Measurements from ENCODE around the gene KCND3. TPM values are rescaled to one million over a fixed set of nuclear protein-coding genes. Genes with fewer than 3 reads are reported as not detected.

The KCND3 gene
- total and polyA plus RNA-seq, 8 donors, result 0.87 to 15.8 (median 4.5) TPM

DNA sequence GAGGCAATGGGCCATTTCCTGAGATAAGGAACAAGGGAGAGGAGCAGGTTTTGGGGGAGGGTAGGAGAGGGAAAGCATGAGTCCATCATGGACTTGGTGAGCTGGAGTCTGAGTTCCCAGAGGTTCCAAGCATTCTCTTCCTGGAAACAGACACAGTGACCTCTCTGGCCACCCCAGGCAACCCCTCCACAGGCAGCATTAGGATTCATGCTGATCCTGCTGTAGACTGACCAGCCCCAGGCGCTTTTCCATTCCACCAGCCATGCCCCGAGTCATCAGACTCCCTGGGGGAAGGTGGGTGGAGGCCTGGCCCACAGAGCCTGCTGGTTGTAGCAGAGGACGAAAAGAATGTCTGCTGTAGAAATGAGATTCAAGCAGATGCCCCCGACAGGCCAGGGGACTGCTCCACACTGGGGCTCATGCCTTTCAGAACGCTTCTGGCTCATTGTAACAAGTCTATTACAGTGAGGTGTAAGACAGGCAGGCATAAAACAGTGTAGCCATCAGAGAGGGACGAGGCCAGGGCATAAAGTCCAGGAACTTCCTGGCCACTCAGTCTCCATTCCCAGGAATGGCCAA is 52.2 kb downstream of the KCND3 start:
- Histone ChIP-seq H3K9me3 (no peaks in the 10 kb centered on the region), H3K4me3 (no peak overlapping the region), H3K27me3 (no peaks in the 10 kb centered on the region), H3K27ac (no peak overlapping the region), H3K36me3 (no peaks in the 10 kb centered on the region), H3K4me1 (no peaks in the 10 kb centered on the region)
- 47 to 76% (median 60%) methylated on average over 4 to 6 of the region's 6 CpGs for WGBS, 5 donors
- intact Hi-C loops (cut with DNase I; ENCODE audit: low total_unique reads), result no loop called here
- DNase-seq, result no peak
- TF ChIP-seq POLR2AphosphoS5 (IDR thresholded peaks at IDR 0.05) (no peak), POLR2A (IDR thresholded peaks at IDR 0.05) (no peak), EP300 (IDR thresholded peaks at IDR 0.05) (no peak)
- TF ChIP-seq, protein P1, sequence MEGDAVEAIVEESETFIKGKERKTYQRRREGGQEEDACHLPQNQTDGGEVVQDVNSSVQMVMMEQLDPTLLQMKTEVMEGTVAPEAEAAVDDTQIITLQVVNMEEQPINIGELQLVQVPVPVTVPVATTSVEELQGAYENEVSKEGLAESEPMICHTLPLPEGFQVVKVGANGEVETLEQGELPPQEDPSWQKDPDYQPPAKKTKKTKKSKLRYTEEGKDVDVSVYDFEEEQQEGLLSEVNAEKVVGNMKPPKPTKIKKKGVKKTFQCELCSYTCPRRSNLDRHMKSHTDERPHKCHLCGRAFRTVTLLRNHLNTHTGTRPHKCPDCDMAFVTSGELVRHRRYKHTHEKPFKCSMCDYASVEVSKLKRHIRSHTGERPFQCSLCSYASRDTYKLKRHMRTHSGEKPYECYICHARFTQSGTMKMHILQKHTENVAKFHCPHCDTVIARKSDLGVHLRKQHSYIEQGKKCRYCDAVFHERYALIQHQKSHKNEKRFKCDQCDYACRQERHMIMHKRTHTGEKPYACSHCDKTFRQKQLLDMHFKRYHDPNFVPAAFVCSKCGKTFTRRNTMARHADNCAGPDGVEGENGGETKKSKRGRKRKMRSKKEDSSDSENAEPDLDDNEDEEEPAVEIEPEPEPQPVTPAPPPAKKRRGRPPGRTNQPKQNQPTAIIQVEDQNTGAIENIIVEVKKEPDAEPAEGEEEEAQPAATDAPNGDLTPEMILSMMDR (IDR thresholded peaks at IDR 0.05), result no peak

DNA sequence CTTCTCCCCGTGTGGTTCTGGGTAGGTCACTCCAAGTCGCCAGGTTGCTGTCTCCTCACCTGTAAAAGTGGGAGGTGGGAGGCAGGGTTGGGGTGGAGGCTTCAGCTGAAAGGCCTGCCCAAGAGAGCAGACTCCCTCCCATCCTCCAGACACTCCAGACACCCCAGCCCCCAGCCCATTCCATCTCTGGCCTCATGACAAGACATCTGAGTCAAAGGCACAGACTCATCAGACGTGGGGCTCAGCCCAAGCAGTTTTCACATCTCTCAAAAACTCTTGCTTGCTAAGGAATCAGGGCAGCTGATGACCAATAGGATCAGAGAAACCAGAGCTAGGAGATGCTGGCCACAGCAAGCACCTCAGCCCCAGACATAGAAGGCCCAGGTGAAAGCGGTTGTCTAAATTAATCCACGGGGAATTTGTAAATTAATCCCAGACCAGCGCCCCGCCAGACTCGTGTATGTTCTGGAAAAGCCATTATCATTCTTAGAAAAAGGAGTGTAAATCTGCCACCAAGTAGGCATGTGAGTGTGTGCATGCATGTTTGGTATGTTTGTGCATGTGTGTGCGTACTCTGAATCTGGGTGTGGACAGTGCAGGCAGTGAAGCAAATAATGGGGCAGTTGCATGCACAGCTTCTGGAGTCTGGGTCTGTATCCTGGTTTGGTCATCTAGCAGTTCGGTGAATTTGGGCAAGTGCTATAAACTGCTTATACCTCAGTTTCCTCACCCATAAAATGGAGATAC is 55.2 kb downstream of the KCND3 start:
- Histone ChIP-seq H3K9me3 (no peaks in the 10 kb centered on the region), H3K36me3 (no peaks in the 10 kb centered on the region), H3K4me3 (no peak overlapping the region), H3K27ac (no peak overlapping the region), H3K4me1 (no peaks in the 10 kb centered on the region), H3K27me3 (no peaks in the 10 kb centered on the region)
- DNase-seq, result no peak
- intact Hi-C loops (cut with DNase I; ENCODE audit: low total_unique reads), result no loop called here
- 79 to 86% (median 81%) methylated on average over 10 of the region's 10 CpGs for WGBS, 5 donors
- TF ChIP-seq POLR2AphosphoS5 (IDR thresholded peaks at IDR 0.05), result no peak
- TF ChIP-seq POLR2A (IDR thresholded peaks at IDR 0.05), result no peak
- TF ChIP-seq EP300 (IDR thresholded peaks at IDR 0.05), result no peak
- TF ChIP-seq, protein P1 (IDR thresholded peaks at IDR 0.05), result no peak

DNA sequence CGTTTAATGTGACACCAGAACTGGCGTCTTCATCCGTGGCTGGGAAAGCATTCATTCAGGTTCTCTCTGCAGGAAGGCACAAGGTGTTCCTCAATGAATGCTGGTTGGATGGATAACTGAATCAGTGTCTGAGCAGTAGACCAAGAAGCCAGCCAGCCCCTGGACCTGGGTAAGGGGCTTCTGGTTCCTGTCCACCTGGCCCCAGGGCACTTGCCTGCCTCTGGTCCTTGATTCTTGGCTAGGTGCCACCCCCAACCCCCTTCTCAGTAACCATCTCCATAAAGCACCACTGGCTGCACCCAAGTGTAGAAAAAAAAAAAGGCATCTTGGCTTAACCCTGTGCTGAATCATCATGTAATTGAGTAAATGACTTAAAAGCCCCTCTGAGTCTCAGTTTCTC is 59.1 kb downstream of the KCND3 start:
- WGBS, 5 donors, result 75 to 84% (median 77%) methylated on average over 3 of the region's 3 CpGs
- no peaks in the 10 kb centered on the region for H3K36me3 ChIP-seq
- TF ChIP-seq, protein P1 (IDR thresholded peaks at IDR 0.05), result no peak
- no peak for TF ChIP-seq POLR2AphosphoS5 (IDR thresholded peaks at IDR 0.05)
- no peak for TF ChIP-seq POLR2A (IDR thresholded peaks at IDR 0.05)
- no peak for TF ChIP-seq EP300 (IDR thresholded peaks at IDR 0.05)
- no peaks in the 10 kb centered on the region for H3K27me3 ChIP-seq
- intact Hi-C loops (cut with DNase I; ENCODE audit: low total_unique reads), result no loop called here
- no peak for DNase-seq
- H3K4me3 ChIP-seq, result no peak overlapping the region
- no peaks in the 10 kb centered on the region for H3K4me1 ChIP-seq
- no peaks in the 10 kb centered on the region for H3K9me3 ChIP-seq
- H3K27ac ChIP-seq, result no peak overlapping the region

DNA sequence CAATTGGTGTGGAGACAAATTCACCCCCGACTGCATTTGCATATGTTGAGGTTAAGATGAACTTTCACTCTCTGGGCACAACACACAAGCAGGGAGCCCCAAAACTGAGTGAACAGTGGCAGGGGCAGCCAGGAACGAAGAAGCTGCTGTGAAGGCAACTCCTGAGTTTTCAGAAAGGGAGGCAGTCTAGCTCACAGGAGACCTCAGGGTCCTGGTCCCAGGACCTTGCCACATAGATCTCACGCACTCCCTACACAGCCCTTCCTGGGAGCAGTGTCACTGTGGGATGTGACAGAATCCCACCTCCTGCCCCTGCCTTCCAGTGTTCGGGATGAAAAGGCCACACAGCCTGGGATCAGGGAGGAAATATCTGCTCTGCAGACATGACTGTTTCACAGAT is 60.9 kb downstream of the KCND3 start:
- intact Hi-C loops (cut with DNase I; ENCODE audit: low total_unique reads), result no loop called here

More for the DNA sequence above, 60.9 kb downstream of the KCND3 start:
- Histone ChIP-seq H3K4me3 (no peak overlapping the region), H3K36me3 (no peaks in the 10 kb centered on the region), H3K27ac (no peak overlapping the region), H3K9me3 (no peaks in the 10 kb centered on the region), H3K4me1 (no peaks in the 10 kb centered on the region), H3K27me3 (no peaks in the 10 kb centered on the region)
- no peak for DNase-seq
- TF ChIP-seq POLR2A (IDR thresholded peaks at IDR 0.05) (no peak), POLR2AphosphoS5 (IDR thresholded peaks at IDR 0.05) (no peak), EP300 (IDR thresholded peaks at IDR 0.05) (no peak)
- TF ChIP-seq, protein P1 (IDR thresholded peaks at IDR 0.05), result no peak
- 68 to 79% (median 70%) methylated on average over 4 of the region's 4 CpGs for WGBS, 5 donors
